Measurements from ENCODE around the gene GTF3A.

The GTF3A gene

DNA sequence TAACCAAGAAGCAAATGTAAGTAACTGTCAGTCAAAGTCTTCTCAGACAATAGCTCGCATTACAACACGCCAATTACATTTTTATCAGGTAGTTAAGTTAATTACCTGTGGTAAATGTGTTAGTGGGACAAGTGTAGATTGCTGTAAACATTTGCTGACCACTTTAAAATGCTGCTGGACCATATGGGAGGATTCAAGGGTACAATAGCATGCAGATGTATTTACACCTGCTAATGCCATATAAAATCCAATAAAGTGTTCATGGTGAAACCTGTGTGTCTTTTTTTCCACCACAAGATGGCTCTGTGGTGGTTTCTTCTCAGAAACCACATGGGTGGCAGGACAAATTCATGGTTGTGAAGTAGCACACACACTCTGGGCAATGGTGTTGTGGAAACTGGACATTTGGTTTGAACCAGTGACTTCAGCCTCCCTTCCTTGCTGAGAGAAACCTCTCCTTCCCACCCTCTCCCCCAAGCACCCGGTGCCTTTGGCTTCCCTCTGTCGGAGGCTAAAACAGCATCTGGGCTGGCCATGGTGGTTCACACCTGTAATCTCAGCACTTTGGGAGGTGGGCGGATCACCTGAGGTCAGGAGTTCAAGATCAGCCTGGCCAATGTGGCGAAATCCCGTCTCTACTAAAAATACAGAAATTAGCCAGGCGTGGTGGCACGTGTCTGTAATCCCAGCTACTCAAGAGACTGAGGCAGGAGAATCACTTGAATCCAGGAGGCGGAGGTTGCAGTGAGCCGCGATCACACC lies 18.1 kb upstream of the GTF3A start:
- peak; percentile 49 for DNase-seq

DNA sequence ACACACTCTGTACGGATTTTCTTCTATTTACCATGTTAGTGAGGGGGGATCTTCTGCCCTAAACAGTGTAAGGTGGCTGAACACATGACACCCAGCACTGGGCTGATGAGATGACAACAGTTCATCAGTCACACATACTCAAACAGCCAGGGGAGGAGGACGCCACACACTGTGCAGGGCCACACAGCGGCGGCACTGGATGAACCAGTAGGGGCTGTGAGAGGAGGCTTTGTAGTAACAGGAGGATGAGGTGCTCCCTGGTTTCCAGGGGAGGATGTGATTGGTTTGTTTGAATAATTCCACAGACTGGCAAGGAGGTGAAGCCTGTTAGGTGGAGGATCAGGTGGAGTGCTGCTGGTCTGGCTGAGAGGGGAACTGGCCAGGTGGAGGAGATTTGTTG lies 16.3 kb upstream of the GTF3A start:
- no peak for DNase-seq

DNA sequence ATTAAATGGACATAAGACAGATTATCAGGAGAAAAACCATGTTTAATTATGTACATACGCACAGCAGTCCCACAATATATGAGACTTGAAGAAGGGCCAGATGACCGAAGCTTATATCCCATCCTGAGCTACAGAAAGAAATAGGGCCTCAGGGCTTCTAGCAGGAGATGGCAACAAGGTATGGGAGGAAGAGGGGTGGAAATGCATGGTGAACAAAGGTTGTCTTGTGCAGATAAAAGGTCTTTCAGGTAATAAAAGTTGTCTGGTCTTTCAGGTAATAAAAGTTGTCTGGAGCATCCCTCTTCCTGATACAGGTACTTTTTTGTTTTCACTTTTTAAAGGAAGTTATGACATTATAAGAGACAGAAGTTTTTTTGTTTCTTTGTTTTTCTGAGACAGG lies 15.4 kb upstream of the GTF3A start:
- DNase-seq = no peak

DNA sequence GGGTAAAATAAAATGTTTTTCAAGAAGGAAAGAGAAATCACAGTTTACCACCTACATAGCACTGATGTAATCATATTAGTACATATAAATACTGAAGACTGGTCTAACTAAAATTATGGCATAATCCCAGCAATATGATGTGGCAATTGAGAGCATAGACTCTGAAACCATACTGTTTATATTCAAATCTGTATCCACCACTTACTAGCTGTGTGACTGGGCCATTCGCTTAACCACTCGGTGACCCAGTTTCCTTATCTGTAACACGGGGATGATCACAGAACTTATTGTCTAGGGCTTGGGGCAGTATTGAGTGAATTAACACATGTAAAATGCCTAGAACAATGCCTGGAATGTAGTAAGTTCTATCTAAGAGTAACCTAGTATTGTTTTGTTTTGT lies 13.1 kb upstream of the GTF3A start:
- no peak for DNase-seq

DNA sequence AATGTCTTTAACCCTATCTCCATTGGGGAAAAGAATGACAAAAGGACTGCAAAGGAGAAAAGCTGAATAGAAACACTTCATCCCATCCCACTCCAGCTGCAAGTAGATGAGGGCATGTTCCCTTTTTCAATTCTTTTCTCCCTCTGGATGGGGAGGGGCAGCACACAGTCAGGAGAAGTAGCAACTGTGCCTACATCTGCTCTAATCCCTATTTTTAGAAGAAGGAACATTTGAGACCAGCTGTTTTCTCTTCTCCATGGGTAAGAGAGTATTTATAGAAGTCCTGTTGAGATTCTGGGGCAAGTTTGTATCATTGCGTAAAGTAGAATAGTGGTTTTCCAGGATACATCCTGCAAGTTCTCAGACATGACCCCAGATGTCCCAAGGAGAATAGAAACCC lies 9.3 kb upstream of the GTF3A start:
- DNase-seq = peak; percentile 3

DNA sequence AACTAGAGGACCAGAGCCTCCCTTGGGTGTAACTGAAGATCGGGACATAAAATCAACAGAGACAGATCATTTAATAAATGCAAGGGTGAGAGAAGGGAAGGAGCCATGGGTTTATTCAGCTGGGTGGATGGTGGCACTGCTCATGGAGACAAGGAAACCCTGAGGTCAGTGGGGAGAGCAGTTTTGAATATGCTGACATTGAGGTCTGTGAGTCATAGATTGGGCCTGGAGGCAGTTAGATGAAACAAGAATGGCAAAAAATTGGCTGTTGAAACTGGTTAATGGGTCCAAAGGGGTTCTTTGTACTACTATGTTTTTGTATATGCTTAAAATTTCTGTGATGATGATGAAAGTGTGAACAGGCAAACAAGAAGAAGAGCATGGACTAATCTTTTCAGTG lies 5.1 kb upstream of the GTF3A start:
- no peak for DNase-seq

DNA sequence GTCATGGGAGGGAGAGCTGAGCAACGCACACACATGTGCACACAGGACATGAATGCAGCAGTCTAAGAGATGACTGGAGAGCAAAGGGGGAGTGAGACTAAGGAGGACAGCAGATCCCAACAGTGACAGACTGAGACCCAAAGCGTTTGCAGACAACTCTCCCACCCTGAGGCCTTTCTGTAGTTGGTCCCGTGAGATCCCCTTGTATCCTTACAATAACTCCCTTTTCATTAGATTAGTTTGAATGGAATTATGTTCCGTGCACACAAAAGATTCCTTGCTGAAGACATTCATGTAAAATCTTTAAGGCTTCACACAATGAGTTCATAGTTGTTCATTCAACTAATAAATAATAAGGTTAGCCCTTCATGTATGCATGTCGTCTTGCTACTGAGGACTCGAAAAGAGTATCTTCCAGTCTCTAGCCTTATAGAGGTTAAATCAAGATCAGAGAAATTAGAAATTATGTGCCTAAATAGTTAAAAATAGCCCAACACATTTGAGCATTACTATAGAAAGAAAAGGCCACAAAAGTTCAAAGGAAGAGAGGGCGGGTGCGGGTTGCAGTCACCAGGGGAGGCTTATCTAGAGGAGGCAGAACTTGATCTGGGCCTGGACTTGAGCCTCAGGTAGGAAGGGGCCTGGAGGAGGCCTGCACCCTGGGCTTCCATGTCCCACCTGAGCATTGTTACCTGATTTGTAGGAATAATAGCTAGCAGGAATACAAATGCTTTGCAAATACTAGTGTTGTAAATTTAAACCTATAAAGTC lies 3.1 kb upstream of the GTF3A start:
- no peak for DNase-seq

DNA sequence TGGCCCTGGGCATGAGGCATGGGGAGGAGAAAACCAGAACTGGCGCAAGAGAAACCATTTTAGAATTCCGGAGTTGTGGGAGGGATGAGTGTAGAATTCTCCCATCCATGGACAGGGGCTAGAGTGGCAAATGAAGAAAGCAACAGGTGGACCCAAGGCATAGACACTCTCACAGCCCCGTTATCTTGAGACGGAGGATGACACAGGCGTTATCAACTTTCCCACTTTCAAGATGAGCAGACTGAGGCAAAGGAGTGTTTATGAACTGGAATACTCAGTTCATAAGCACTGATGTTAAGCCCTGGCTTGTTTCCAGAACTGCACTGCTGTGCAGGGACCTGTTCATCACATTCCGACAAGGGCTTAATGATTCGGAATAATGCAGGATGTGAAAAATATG lies 1.1 kb upstream of the GTF3A start:
- peak; percentile 13 for DNase-seq

DNA sequence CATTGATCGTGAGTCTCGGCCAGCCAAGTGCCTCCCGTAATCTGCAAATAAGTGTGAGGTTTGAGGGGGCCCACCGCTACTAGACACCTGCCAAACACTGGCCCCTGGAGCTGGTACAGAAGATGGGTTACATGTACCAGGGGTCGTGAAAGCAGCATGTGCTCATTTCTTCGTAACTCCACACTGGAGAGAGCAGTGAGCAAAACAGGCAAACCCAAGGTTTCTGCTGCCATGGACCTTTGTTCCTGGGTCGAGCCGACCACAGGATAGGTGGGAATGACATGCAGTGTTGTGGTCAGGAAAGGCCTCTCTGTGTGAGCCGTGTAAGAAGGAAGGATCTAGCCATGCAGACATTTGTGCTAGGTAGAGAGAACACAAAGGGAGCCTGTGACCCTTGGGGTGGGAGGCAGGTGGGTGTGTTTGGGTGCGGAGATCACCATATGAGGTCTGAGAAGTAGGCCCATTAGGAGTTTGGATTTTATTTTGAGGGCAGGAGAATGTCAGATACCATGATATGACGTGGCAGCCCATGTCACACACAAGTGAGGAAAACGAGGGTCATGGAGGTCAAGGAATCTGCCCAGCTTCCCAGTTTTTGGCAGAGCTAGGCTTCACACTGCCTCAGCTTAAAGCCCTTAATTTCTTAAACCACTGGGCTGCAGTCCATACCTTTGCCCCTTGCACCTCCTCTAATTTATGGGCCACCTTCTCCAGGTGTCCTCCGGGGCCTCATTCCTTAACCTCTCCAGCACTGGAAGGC lies 919 bp downstream of the GTF3A start:
- DNase-seq = no peak

DNA sequence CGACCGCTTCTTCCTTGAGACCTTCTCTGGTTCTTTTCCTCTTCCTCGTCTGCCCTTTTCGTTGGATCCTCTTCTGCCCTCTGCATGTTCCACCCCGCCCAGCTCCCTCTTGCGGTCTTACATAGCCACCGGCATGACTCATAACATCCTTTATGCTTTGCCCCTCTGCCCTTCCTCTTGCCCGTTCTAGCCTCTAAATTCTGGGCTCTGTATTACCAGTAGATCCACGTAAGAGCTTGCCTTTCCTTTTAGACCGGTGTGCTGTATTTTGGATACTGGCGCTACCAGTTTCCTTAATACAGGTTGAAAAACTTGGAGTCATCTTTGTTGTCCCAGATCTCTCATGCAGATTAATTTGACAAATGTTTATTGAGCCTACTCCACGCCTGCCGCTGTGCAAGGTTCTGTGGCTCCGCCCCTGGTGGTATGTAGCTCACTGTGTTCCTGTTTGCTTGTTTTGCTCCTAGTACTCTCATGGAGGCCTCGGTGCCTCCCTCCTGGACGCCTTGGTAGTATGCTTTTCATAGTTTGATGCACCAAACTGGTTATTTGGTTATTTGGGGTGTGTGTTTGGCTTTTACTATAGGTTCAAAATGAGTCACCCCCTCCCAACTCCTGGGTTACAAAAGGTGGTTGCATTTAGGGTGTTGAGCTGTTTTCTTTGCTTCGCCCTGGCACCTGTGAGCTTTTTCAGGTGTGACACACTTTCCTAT lies 1.7 kb downstream of the GTF3A start:
- DNase-seq = peak; percentile 62

DNA sequence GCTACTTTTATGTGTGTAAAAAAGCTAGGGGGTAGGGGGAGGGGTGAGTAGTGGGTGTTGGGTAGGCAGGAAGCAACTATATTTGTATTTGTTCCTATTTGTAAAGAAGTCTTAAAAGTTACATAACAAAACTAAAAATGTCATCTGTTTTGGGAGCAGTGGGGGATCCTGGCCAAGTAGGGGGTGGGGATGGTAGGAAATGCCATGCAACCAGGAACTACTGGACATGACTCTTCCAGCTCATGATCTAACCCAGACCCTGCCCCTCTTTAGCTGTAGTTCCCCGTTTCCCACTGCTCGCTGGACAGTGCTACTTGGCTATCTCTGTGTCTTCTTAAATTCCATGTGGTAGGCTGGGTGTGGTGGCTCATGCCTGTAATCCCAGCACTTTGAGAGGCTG lies 3.2 kb downstream of the GTF3A start:
- no peak for DNase-seq

DNA sequence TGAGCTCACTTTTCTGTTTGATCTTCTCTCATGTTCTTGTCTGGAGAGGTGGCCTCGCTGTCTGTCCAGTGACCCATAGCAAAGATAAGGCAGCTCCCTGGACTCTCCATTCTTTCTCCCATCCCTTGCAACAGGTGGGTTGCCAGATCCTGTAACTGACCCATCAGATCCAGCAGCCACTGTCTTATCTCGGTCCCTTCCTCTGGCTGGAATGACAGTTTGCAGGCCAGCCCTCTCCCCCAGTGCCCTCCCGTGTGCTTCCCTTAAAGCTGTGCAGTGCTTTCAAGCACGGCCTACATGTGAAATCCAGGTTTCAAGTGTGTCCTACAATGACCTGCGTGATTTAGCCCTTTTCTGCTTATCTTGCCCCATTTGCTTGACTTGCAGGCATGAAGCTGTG lies 3.7 kb downstream of the GTF3A start:
- no peak for DNase-seq

DNA sequence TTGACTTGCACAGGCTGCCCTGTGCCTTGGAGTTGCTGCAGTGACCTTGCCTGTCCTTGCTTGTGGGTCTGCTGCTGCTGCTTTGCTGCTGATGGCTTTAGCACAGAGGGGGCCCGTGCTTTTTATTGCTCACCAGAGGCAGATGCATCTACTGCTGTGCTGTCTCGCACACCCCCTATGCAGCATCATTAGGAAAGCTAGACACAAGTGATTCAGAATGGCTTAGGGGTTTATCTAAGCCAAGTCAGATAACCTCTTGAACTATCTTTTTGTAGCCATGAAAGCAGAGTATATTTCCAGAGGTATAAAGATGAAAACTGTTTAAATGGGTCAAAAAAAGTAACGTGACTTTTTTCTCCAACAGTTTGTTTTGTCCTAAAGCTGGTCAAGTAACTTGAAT lies 7.8 kb downstream of the GTF3A start:
- no peak for DNase-seq

DNA sequence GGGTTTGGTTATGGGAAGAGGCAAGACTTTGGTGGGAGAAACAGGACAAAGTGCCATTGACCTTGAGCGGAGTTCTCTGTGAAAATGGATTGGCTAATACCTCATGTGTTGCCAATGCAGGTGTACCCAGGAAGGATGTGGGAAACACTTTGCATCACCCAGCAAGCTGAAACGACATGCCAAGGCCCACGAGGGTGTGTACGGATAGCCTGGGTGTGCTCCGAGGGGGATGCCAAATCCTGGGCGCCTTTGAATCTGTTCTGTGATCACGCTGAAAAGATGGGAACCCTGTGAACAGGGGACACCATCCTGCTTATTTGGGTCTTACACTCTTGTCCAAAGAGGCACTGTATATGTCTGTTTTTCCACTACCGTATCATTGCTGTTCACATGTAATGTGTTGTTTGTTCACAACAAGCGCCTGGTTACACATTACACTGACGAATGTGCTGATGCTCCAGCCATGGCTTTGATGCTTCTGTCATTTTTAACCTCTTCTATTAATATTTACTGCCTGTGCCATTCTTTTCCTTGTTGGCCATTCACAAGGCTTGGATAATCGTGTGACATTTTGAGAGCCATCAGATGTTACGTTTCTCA lies 8.3 kb downstream of the GTF3A start:
- no peak for DNase-seq

DNA sequence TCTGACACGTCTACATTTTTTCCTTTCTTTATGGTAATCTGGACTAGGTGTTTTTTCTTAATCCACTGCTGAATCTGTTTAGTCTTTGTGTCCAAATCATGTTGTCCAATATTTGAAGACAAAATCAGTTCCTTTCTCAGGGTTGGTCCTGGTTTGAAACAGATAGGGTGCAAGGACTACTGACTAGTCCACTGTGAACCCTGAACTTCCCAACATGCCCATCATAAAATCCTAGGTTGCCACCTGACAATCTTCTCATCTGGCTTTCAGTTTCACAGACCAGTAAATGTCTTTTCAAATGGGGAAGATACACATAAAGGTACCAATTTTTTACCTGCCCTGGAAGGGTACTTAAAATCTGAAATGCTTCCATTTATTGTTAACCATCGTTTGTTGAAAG lies 12.7 kb downstream of the GTF3A start:
- no peak for DNase-seq

DNA sequence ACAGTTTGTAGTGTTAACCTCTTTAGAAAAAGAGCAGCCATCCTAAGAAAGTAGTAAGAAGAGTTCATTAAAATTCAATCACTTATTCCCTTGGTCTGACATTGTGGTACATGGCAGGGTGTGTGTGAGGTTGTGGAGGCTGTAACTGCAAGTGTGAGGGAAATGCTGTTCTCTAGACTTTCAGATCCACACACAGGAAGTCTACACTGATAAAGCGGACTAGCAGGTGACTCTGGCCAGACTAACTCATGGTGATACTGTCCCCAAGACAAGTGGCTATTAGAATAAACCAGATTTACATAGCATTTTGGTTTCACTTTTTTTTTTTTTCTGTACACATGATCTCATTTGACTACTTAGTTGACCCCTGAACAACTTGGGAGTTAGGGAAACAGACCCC lies 16.0 kb downstream of the GTF3A start:
- no peak for DNase-seq

DNA sequence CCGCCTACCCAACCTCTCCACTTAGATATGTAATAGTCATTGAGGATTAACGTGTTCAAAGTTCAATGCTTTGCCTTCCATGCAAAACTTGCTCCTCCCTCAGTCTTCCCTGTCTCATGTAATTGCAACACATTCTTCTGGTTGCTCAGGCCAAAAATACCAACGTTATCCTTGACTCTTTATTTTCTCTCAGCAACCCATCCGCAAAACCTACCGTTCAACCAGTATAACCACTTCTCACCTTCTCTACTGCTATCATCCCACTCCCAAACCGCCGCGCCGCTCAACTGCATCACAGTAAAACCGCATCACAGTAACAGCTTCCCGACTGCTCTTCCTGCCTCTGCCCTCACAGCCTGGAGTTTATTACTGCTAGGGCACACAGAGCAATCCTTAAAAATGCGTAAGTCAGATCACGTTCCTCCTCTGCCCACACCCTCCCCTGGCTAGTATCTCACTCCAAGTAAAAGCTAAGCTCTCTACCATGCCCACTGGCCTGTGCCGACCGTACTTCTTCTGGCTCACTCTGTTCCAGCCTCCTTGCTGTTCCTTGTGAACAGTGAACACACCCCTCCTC lies 17.7 kb downstream of the GTF3A start:
- no peak for DNase-seq

DNA sequence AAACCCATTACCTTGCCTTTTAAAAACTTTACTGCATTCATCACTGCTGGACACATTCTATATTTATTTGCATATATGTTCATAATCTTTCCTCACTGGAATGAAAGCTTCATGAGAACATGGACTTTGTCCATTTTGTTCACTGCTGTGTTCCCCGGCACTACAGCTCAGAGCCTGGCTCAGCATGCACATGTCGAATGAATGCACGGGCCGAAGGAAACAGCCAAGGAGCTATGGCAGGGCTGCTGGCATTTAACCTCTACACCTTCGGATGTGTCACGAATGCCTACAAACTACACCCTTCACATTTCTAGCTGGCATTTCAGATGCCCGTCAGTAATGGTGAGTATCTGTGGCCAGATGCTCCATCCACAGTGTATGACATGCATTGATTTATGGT lies 18.4 kb downstream of the GTF3A start:
- DNase-seq = peak; percentile 7

DNA sequence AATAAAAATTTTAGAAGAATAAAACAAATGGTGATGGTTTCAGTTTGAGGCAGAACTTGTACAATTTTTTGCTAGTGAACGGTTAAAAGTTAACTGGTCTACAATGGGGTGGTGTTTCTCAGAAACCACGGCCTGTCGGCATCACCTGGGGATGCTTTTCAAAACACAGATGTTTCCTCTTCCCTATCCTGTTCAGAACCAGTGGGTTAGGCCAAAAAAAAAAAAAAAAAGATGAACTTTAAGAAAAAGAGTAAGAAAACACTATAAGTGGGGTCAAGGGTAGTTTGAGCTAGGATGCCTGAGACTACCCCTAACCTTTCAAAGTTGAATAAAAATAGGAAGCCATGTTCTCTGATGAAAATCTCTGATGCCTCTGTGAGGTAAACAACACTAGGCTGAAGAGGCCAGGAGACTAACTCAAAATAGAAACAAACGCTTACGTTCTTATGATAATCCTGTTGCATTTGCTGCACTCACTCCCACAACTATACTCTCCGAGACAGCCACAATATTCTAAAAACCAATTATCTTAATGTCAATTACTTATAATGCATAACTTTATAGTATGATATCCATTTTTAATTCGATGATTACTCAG lies 22.7 kb downstream of the GTF3A start:
- no peak for DNase-seq

DNA sequence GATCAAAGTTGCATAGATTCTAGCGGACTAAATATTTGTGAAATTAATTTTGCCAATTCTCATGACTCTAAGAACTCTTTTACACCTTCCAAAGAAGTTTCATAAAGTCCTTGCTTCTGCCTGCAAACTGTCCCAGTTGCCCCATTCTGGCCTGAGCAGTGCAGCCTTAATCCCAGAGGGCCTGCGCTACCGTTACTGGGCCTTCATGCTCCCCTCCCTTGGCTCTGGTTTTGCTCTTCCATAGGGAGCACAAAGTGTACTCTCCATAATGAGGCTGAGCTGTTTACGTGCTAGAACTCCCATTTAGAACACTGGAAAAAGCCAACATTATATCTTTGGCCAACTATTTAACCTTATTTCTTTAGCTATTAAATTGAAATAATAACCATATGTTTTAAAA lies 23.9 kb downstream of the GTF3A start:
- DNase-seq = no peak

DNA sequence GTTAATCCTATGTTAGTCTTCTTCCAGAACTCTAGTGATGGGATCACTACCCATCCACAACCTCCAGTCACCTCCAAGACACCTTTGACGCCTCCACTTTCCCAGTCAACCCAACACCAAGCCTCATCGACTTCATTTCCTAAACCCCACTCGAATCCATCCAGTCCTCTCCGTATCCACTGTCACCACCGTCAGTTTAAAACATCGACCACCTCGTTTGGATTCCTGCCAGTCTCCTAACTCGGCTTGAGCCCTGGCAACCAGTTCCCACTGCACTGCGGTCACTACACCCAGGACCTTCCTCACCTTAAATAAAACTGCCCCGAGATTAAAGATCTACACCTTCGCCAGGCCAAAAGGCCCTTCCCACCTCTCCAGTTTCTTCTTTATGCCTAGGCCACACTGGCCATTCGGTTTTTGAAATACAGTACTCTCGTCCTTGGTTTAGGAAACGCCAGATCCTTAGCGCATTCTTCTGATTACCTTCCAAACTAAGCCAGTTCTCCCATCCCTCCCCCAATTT lies 24.7 kb downstream of the GTF3A start:
- no peak for DNase-seq
